Daoy (cell line): Measurements from ENCODE around the gene COPS3. TPM values are rescaled to one million over a fixed set of nuclear protein-coding genes. Genes with fewer than 3 reads are reported as not detected.

Source experiments
- total RNA-seq: library from RNA; depleted of rRNA; stranded (reverse); fragments of >200 nt; shearing (Covaris generic); gene quantifications from 2 replicates; pipeline ENCODE4 v1.2.3, GENCODE V29; 2014; rRNA removed

The COPS3 gene
- total RNA-seq, 1 experiment from 2014 or later, result 290 TPM

Other genes with a start within 250 kb of the COPS3 start
- gene MPRIP, start 238.8 kb downstream of the COPS3 start, total RNA-seq, result 135 and 150 TPM in 2 replicates
- gene PLD6, start 74.9 kb downstream of the COPS3 start, total RNA-seq, result 0.95 and 3.0 TPM in 2 replicates
- 18.2 and 19.7 TPM in 2 replicates for gene FLCN, start 44.1 kb downstream of the COPS3 start, total RNA-seq
- 2.7 and 4.2 TPM in 2 replicates for gene NT5M, start 22.1 kb upstream of the COPS3 start, total RNA-seq
- 11.9 and 13.4 TPM in 2 replicates for gene MED9, start 195.8 kb upstream of the COPS3 start, total RNA-seq
- gene RASD1, start 215.1 kb upstream of the COPS3 start, total RNA-seq, result 0.46 TPM in 1 of 2 replicates, not detected in the other